Neuronal stem cell (in vitro differentiated cells): ENCODE results near the gene INCA1.
A peak's percentile ranks its signal among the peaks of the same experiment; 100 is the strongest.

Source experiments
- DNase-seq: peaks from one replicate; pipeline ENCODE4 v3.0.0-alpha.2; 2013; ENCODE audit warnings: low spot score
- H2AFZ ChIP-seq: one replicate; pipeline ENCODE4 v1.6.1; 2013; ENCODE audit warnings: mild to moderate bottlenecking, low read length, inconsistent platforms
- H2AK5ac ChIP-seq: 2 replicates; pipeline ENCODE4 v1.6.1; 2013; ENCODE audit warnings: low read depth, mild to moderate bottlenecking, inconsistent platforms, low read length, moderate library complexity, mixed read lengths
- H2BK120ac ChIP-seq: 2 replicates; pipeline ENCODE4 v1.6.1; 2013; ENCODE audit warnings: low read depth, mild to moderate bottlenecking, inconsistent platforms, low read length, moderate library complexity, mixed read lengths
- H2BK12ac ChIP-seq: one replicate; pipeline ENCODE4 v1.6.1; 2013; ENCODE audit warnings: low read length, inconsistent platforms
- H2BK15ac ChIP-seq: 2 replicates; pipeline ENCODE4 v1.6.1; 2013; ENCODE audit warnings: mild to moderate bottlenecking, low read length, inconsistent platforms, mixed read lengths
- H2BK5ac ChIP-seq: one replicate; pipeline ENCODE4 v1.6.1; 2013; ENCODE audit warnings: inconsistent platforms, mild to moderate bottlenecking, low read length, moderate library complexity
- H3K14ac ChIP-seq: one replicate; pipeline ENCODE4 v1.6.1; 2013; ENCODE audit warnings: low read length, inconsistent platforms
- H3K18ac ChIP-seq: 2 replicates; pipeline ENCODE4 v1.6.1; 2013; ENCODE audit warnings: low read length, inconsistent platforms
- H3K23ac ChIP-seq: 2 replicates; pipeline ENCODE4 v1.6.1; 2013; ENCODE audit warnings: low read depth, mild to moderate bottlenecking, mixed read lengths, low read length, inconsistent platforms; ENCODE audit not compliant: poor library complexity
- H3K27ac ChIP-seq: replicated peaks from 3 replicates; pipeline ENCODE4 v1.5.1; 2013; ENCODE audit warnings: low read length, inconsistent platforms
- H3K27me3 ChIP-seq, 3 experiments: 2 replicates each; pipeline ENCODE4 v1.6.1; 2013; ENCODE audit warnings: low read length in 3 of 3, mild to moderate bottlenecking in 2 of 3, inconsistent platforms in 1 of 3, low read depth in 1 of 3, mixed read lengths in 1 of 3, moderate library complexity in 1 of 3; ENCODE audit not compliant: control insufficient read depth in 3 of 3, insufficient read depth in 3 of 3
- H3K36me3 ChIP-seq, 2 donors: replicated peaks in 1 of 2; 2 replicates each; pipeline ENCODE4 v1.6.1; 2013; ENCODE audit warnings: low read length in 2 of 2; ENCODE audit not compliant: control insufficient read depth in 2 of 2, insufficient read depth in 2 of 2
- H3K4ac ChIP-seq: 2 replicates; pipeline ENCODE4 v1.6.1; 2013; ENCODE audit warnings: inconsistent platforms, mild to moderate bottlenecking, low read length, moderate library complexity
- H3K4me1 ChIP-seq, 2 donors: 1 replicate in 1 of 2; 2 replicates in 1 of 2; pipeline ENCODE4 v1.6.1; 2013; ENCODE audit warnings: low read length in 2 of 2, low read depth in 1 of 2; ENCODE audit not compliant: control insufficient read depth in 2 of 2, insufficient read depth in 1 of 2
- H3K4me2 ChIP-seq: one replicate; pipeline ENCODE4 v1.6.1; 2013; ENCODE audit warnings: mild to moderate bottlenecking, low read length, inconsistent platforms; ENCODE audit not compliant: insufficient read depth, poor library complexity, severe bottlenecking
- H3K4me3 ChIP-seq, 2 donors: 2 replicates each; pipeline ENCODE4 v1.5.1; 2013; ENCODE audit warnings: low read length in 2 of 2, mild to moderate bottlenecking in 2 of 2, inconsistent platforms in 1 of 2, moderate library complexity in 1 of 2
- H3K79me1 ChIP-seq: one replicate; pipeline ENCODE4 v1.6.1; 2013; ENCODE audit warnings: low read depth, mild to moderate bottlenecking, inconsistent platforms, low read length, moderate library complexity
- H3K9ac ChIP-seq: one replicate; pipeline ENCODE4 v1.6.1; 2013; ENCODE audit warnings: mild to moderate bottlenecking, low read depth, low read length, inconsistent platforms; ENCODE audit not compliant: poor library complexity
- H3K9me3 ChIP-seq, 2 donors: replicated peaks in 1 of 2; 2 replicates each; pipeline versions ENCODE3 to v1.6.1; 2013; ENCODE audit warnings: low read length in 2 of 2, mild to moderate bottlenecking in 2 of 2, inconsistent platforms in 1 of 2, low read depth in 1 of 2, mixed read lengths in 1 of 2, moderate library complexity in 1 of 2; ENCODE audit not compliant: control insufficient read depth in 2 of 2, insufficient read depth in 1 of 2
- H4K8ac ChIP-seq: one replicate; pipeline ENCODE4 v1.6.1; 2013; ENCODE audit warnings: low read depth, mild to moderate bottlenecking, inconsistent platforms, low read length, moderate library complexity
- H4K91ac ChIP-seq: one replicate; pipeline ENCODE4 v1.6.1; 2013; ENCODE audit warnings: low read length, low read depth, mild to moderate bottlenecking, inconsistent platforms; ENCODE audit not compliant: poor library complexity
- WGBS, 2 donors: extraction: QIAGEN DNeasy Blood & Tissue Kit; methylation state at CpG; one replicate each; pipeline ENCODE4 v1.1.7; 2013; ENCODE audit warnings: missing lambda C conversion rate in 2 of 2, mixed read lengths in 1 of 2; ENCODE audit not compliant: insufficient read length in 2 of 2, insufficient replicate concordance in 1 of 2; ENCODE audit errors: extremely low coverage in 2 of 2; 5-methylcytosine and 5-hydroxymethylcytosine counted together

The INCA1 gene

DNA sequence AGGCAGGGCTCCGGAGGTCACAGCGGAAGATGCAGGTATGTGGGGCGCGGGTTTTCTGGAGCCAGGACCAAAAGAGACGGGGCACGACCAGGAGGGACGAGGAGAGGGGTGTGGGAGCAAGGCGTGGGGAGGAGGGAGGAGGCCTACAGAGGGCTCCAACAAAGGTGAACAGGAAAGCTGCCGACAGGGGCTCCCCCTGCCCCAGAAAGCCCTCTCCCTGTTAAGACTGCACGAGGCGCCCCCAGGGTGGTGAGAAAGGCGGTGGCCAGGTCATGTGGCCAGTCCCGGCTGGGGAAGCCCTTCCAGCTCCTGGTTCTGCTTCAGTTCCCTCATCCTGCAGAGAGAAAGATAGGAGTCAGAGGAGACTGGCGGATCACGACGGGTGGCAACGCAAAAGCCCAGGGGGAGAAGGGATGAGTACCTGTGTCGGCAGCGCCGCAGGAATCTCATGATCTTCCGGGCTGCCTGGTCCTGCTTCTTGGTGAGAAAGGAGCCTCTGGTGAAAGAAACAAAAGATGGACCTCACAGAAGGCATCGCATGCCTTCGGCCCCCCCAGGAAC is 28.8 kb downstream of the INCA1 start:
- Histone ChIP-seq H3K4me3 (peak overlapping the region; percentile 67 to 85), H3K4me2 (peak overlapping the region; percentile 80), H3K18ac (peak overlapping the region; percentile 99), H2BK12ac (no peak overlapping the region), H3K4me1 (peaks cover 6 to 15% of the 10 kb centered on the region in 2 donors), H3K14ac (peak overlapping the region; percentile 94), H3K27ac (peak overlapping the region; percentile 82), H3K23ac (peak overlapping the region; percentile 81), H4K91ac (no peak overlapping the region), H3K9ac (peak overlapping the region; percentile 94), H2AK5ac (peak overlapping the region; percentile 59), H3K36me3 (peaks cover 8 to 28% of the 10 kb centered on the region in 2 donors), H3K9me3 (peaks cover 3 to 9% of the 10 kb centered on the region in 2 donors), H2BK5ac (peak overlapping the region; percentile 97), H2AFZ (peak overlapping the region; percentile 84), H2BK15ac (peak overlapping the region; percentile 96), H3K4ac (peak overlapping the region; percentile 90), H2BK120ac (no peak overlapping the region), H4K8ac (peak overlapping the region; percentile 52), H3K27me3 (no peaks in the 10 kb centered on the region), H3K79me1 (peaks cover 2% of the 10 kb centered on the region)
- WGBS, 2 donors, result no CpG with 5 or more reads among the region's 23 CpGs
- no peak for DNase-seq

DNA sequence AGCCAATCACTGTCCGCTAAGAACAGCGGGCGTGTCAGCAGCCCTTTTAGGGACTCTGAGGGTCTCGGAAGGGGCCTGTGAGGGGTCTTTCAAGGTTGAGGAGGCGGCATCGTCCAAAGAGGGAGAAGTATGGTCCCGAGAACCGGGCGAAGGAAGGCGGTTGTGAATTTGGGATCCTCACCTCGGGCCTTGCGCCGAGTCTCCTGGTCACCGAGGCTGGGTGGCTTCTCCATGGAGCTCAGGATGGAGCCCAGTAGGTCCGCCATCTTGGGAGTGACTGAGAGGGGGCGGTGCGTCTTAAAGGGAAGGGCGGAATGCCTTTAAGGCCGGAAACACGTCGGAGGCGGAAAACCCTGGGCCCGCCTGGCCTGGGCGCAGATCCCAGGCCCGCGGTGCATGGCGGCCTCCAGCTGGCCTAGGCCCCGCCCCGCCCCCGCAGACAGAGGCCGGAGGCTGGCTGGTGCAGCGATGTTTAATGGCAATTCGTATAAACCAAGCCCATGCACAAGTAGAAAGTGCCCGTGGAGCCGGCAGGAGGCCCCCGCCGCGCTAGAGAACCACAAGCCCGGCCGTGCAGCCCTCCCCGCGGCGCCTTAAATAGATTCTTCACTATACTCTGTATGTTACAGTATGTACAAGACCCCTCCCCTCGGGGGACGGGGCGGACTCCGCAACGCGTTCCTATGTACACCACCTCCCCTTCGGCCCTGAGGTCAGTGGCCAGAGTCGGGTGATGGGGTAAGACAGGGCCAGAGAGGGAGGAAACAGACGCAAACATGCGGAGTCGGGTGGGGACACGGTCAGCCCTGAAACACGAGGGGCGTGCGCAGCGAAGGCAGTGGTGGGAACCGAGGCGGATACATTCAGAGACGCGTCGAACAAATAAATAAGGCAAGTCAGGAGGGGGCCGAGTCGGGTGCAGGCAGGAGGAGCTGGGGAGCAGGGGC is 29.5 kb downstream of the INCA1 start, which contains the start of gene SPAG7:
Gene SPAG7, minus strand, starts transcription at position 279 of the 947 bp plus-strand sequence. Its CDS starts 13 bp downstream, at position 266.
- peaks cover 3 to 9% of the 10 kb centered on the region in 2 donors for H3K9me3 ChIP-seq
- peak within 1 kb of the TSS; percentile 99 for H2AK5ac ChIP-seq
- peak within 1 kb of the TSS; percentile 69 for H4K91ac ChIP-seq
- H2BK5ac ChIP-seq, result peak within 1 kb of the TSS; percentile 97
- WGBS, 2 donors, result no CpG with 5 or more reads among the region's 66 CpGs
- DNase-seq, result peak; percentile 99
- H3K27me3 ChIP-seq, result no peaks in the 10 kb centered on the region
- H4K8ac ChIP-seq, result peak within 1 kb of the TSS; percentile 99
- peak within 1 kb of the TSS; percentile 84 for H2AFZ ChIP-seq
- peak within 1 kb of the TSS; percentile 90 for H3K4ac ChIP-seq
- peak within 1 kb of the TSS; percentile 98 for H2BK15ac ChIP-seq
- peak within 1 kb of the TSS; percentile 67 for H2BK120ac ChIP-seq
- peaks cover 8 to 32% of the 10 kb centered on the region in 2 donors for H3K36me3 ChIP-seq
- H3K4me1 ChIP-seq, result peaks cover 6 to 15% of the 10 kb centered on the region in 2 donors
- H3K18ac ChIP-seq, result peak within 1 kb of the TSS; percentile 99
- peak within 1 kb of the TSS; percentile 67 to 91 for H3K4me3 ChIP-seq
- H3K4me2 ChIP-seq, result peak within 1 kb of the TSS; percentile 95
- peaks cover 2% of the 10 kb centered on the region for H3K79me1 ChIP-seq
- peak within 1 kb of the TSS; percentile 94 for H3K14ac ChIP-seq
- H3K27ac ChIP-seq, result peak within 1 kb of the TSS; percentile 98
- no peak within 1 kb of the TSS for H2BK12ac ChIP-seq
- H3K9ac ChIP-seq, result peak within 1 kb of the TSS; percentile 94
- peak within 1 kb of the TSS; percentile 81 for H3K23ac ChIP-seq

DNA sequence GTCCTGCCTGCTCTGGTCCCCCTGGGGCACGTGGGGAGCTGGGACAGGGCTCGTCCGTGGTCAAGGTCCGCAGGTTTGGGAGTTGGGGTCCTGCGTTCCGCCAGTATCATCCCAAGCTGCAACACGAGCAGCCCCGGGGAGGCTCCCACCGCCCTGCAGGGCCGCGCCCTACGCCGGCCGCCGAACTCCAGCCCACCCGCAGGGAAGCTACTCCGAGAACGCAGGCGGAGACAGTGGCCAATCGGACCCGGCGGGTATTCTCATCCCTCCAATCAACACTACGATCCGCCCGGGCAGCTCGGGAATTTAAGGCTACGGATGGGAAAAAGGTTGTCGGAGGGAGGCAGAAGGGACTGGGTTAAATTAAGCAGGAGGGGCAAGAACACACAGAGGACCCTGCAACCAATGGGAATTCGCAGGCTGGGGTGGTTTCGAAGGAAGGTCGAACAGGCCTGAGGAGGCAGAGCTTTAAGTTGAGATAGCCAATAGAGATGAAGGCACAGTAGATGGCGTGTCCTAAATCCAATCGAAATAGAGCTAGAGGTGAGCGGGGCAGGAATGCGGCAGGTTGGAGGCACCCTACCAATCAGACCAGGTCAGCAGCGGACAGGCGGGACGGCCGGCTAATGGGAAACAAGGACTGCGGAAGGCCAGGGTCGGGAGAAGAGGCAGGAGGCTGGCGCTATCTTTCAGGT is 30.3 kb downstream of the INCA1 start:
- Histone ChIP-seq H3K4ac (peak overlapping the region; percentile 85), H2AFZ (peak overlapping the region; percentile 74), H3K14ac (peak overlapping the region; percentile 90), H3K27ac (peak overlapping the region; percentile 98), H3K9ac (peak overlapping the region; percentile 92), H2BK15ac (peak overlapping the region; percentile 98), H3K79me1 (peaks cover 2% of the 10 kb centered on the region), H3K18ac (peak overlapping the region; percentile 97), H2BK12ac (no peak overlapping the region), H3K4me2 (peak overlapping the region; percentile 95), H3K9me3 (peaks cover 3 to 9% of the 10 kb centered on the region in 2 donors), H2BK120ac (peak overlapping the region; percentile 67), H4K8ac (no peak overlapping the region), H3K36me3 (peaks cover 6 to 36% of the 10 kb centered on the region in 2 donors), H3K4me3 (peak overlapping the region; percentile 67 to 91), H3K27me3 (no peaks in the 10 kb centered on the region), H2BK5ac (peak overlapping the region; percentile 97), H4K91ac (peak overlapping the region; percentile 69), H3K4me1 (peaks cover 6 to 15% of the 10 kb centered on the region in 2 donors), H2AK5ac (peak overlapping the region; percentile 99), H3K23ac (peak overlapping the region; percentile 81)
- DNase-seq, result peak; percentile 99
- WGBS, 2 donors, result no CpG with 5 or more reads among the region's 42 CpGs
